ENCODE results near the gene ARID3C. TPM values are rescaled to one million over a fixed set of nuclear protein-coding genes. Genes with fewer than 3 reads are reported as not detected.

The ARID3C gene
- total RNA-seq, 2 experiments from 2014 or later = 0.29 to 0.37 TPM

DNA sequence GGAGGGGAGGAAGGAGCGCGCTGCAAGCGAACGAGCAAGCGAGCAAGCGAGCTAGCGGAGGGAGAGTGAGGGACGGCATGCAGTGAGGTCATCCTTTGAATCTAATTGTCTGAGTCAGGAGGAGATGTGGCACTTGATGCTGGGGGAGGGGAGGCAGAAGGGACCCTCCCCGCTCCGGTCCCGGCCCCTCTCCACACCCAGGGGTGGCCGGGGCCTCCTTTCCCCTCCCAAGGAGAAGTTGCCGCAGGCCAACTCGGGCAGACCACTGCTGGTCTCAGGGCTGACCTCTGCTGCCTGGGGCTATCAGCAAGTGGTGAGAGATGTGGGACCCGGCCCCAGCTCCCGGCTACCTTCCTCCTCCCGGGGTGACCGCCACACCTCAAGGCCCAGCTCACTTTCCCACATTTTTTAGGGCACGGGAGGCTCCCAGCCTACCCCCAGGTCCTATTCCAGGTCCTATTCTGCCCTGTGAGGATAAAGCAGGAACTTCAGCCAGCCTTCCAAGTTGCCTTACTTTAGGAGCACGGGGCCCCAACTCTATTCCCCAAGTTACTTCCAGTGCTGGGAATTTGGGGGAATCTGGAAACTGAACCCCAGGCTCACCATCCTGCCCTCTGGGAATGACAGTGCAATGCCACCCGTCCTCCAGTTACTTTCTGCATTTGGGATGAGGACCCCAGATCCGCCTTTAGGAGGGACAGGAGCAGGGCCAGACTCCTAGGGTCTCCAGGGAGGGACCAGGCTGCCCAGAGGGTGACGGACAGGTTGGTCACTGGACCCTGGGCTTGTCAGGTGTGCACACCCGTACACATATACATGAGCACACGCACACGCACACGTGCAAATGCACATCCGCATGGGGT lies 50.4 kb downstream of the ARID3C start:
- peaks cover 60% of the 10 kb centered on the region for H3K27me3 Mint-ChIP-seq (ENCODE audit: low read depth)
- no peaks in the 10 kb centered on the region for H3K36me3 Mint-ChIP-seq (ENCODE audit: low read depth)
- intact Hi-C loops (cut with micrococcal nuclease) = no loop called here
- CTCF ChIA-PET = interaction anchor here (4.0 kb wide), 1 partner anchor 13 kb away, joined by 20 read pairs; no protein-coding TSS in a partner anchor
- DNase-seq = peak; percentile 40
- H3K9me3 Mint-ChIP-seq = no peaks in the 10 kb centered on the region
- no peak overlapping the region for H3K27ac Mint-ChIP-seq
- H3K4me1 Mint-ChIP-seq (ENCODE audit: low read depth) = peaks cover 8% of the 10 kb centered on the region
- no peak overlapping the region for H3K4me3 Mint-ChIP-seq

- Mint-ChIP-seq H3K4me3 (no peak overlapping the region), H3K27ac (no peak overlapping the region), H3K4me1 (ENCODE audit: low read depth) (peaks cover 8% of the 10 kb centered on the region), H3K9me3 (no peaks in the 10 kb centered on the region), H3K36me3 (ENCODE audit: low read depth) (no peaks in the 10 kb centered on the region), H3K27me3 (ENCODE audit: low read depth) (peaks cover 59% of the 10 kb centered on the region)
- no peak for DNase-seq
- CTCF ChIA-PET = interaction anchor here (1.1 to 4.0 kb wide), 2 partner anchors 14 to 174 kb away, joined by 3 to 20 read pairs; no protein-coding TSS in a partner anchor
- intact Hi-C loops (cut with micrococcal nuclease) = no loop called here
These were observed 51.2 kb downstream of the ARID3C start for GRCh38 chr9:34577400-34578240.

- intact Hi-C loops (cut with micrococcal nuclease) = no loop called here
- peaks cover 56% of the 10 kb centered on the region for H3K27me3 Mint-ChIP-seq (ENCODE audit: low read depth)
- no peaks in the 10 kb centered on the region for H3K36me3 Mint-ChIP-seq (ENCODE audit: low read depth)
- DNase-seq = no peak
- no peaks in the 10 kb centered on the region for H3K9me3 Mint-ChIP-seq
- CTCF ChIA-PET = interaction anchor here (1.1 to 4.0 kb wide), 2 partner anchors 15 to 173 kb away, joined by 3 to 20 read pairs; no protein-coding TSS in a partner anchor
- peaks cover 8% of the 10 kb centered on the region for H3K4me1 Mint-ChIP-seq (ENCODE audit: low read depth)
- H3K27ac Mint-ChIP-seq = no peak overlapping the region
- no peak overlapping the region for H3K4me3 Mint-ChIP-seq
These were observed 52.1 kb downstream of the ARID3C start for GRCh38 chr9:34576597-34577399.

DNA sequence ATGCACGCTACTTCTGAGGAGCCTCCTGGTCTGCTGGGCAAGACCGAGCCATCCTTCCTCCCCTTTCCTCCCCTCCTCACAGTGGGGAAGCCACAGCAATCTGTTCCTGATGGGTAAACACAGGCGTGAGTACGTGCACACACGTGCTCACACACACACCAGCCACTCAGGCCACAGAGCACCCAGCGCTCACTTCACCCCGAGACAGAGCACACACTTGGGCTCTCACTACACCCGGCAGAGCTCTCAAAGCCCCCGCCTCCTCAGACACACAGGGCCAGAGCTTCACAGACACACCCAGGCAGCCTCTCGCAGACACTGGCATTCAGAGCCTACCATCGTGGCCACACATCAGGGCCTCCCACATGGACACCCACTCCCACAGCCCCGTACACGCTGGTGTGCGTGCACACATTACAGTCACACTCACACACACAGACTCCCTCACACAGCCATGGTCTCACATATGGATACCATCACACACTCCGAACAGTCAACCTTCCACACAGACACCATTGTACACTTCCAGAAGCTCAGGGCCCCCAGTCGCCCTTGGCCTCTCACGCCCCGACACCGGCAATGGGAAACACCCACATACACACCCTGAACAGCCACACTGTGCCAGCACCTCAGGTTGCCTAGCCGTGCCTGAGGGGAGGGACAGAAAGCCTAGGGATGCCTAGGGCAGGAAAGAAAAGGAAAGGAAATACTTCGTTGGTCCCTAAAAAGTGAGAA lies 52.8 kb downstream of the ARID3C start:
- Mint-ChIP-seq H3K27ac (no peak overlapping the region), H3K36me3 (ENCODE audit: low read depth) (no peaks in the 10 kb centered on the region), H3K9me3 (no peaks in the 10 kb centered on the region), H3K27me3 (ENCODE audit: low read depth) (peaks cover 50% of the 10 kb centered on the region), H3K4me1 (ENCODE audit: low read depth) (peaks cover 8% of the 10 kb centered on the region), H3K4me3 (no peak overlapping the region)
- CTCF ChIA-PET = interaction anchor here (1.1 kb wide), 1 partner anchor 172 kb away, joined by 3 read pairs; no protein-coding TSS in a partner anchor
- intact Hi-C loops (cut with micrococcal nuclease) = no loop called here
- no peak for DNase-seq

- Mint-ChIP-seq H3K36me3 (ENCODE audit: low read depth) (no peaks in the 10 kb centered on the region), H3K9me3 (no peaks in the 10 kb centered on the region), H3K27ac (no peak overlapping the region), H3K4me1 (ENCODE audit: low read depth) (peaks cover 8% of the 10 kb centered on the region), H3K27me3 (ENCODE audit: low read depth) (peaks cover 42% of the 10 kb centered on the region), H3K4me3 (no peak overlapping the region)
- no peak for DNase-seq
- CTCF ChIA-PET = no interaction called here
- intact Hi-C loops (cut with micrococcal nuclease) = no loop called here
These were observed 53.6 kb downstream of the ARID3C start for GRCh38 chr9:34575241-34575640.

- intact Hi-C loops (cut with micrococcal nuclease) = no loop called here
- no peaks in the 10 kb centered on the region for H3K36me3 Mint-ChIP-seq (ENCODE audit: low read depth)
- H3K4me1 Mint-ChIP-seq (ENCODE audit: low read depth) = peaks cover 8% of the 10 kb centered on the region
- H3K9me3 Mint-ChIP-seq = no peaks in the 10 kb centered on the region
- CTCF ChIA-PET = no interaction called here
- DNase-seq = no peak
- no peak overlapping the region for H3K27ac Mint-ChIP-seq
- no peak overlapping the region for H3K4me3 Mint-ChIP-seq
- H3K27me3 Mint-ChIP-seq (ENCODE audit: low read depth) = peaks cover 36% of the 10 kb centered on the region
These were observed 54.3 kb downstream of the ARID3C start for GRCh38 chr9:34574571-34574970.

- Mint-ChIP-seq H3K4me3 (no peak overlapping the region), H3K27ac (no peak overlapping the region), H3K36me3 (ENCODE audit: low read depth) (no peaks in the 10 kb centered on the region), H3K27me3 (ENCODE audit: low read depth) (peaks cover 30% of the 10 kb centered on the region), H3K4me1 (ENCODE audit: low read depth) (peaks cover 8% of the 10 kb centered on the region), H3K9me3 (no peaks in the 10 kb centered on the region)
- CTCF ChIA-PET = no interaction called here
- intact Hi-C loops (cut with micrococcal nuclease) = no loop called here
- no peak for DNase-seq
These were observed 55.1 kb downstream of the ARID3C start for GRCh38 chr9:34573599-34574325.

GRCh38 chr9:34572628-34573027 lies 56.2 kb downstream of the ARID3C start:
- Mint-ChIP-seq H3K9me3 (no peaks in the 10 kb centered on the region), H3K4me1 (ENCODE audit: low read depth) (peaks cover 7% of the 10 kb centered on the region), H3K27ac (no peak overlapping the region), H3K36me3 (ENCODE audit: low read depth) (no peaks in the 10 kb centered on the region), H3K27me3 (ENCODE audit: low read depth) (peaks cover 24% of the 10 kb centered on the region), H3K4me3 (no peak overlapping the region)
- intact Hi-C loops (cut with micrococcal nuclease) = no loop called here
- CTCF ChIA-PET = no interaction called here
- DNase-seq = no peak

DNA sequence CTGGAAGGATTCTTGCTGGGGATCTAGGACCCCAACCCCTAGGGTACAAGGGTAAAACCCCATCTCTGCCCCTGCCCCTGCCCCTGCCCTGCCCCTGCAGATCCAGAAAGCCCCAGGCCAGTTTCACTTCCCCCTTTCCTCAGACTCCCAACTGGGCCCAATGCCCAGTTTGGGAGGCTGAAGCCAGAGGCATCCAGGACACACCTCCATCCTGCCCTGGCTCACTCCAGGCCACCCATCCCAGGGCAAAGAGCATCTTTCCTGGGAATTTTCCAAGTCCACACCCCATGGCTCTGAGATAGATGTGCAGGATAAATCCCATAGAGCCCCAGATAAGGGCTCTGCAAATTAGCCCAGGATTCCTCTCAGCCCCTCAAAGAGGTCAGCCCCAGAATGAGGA lies 56.8 kb downstream of the ARID3C start:
- Mint-ChIP-seq H3K36me3 (ENCODE audit: low read depth) (no peaks in the 10 kb centered on the region), H3K9me3 (no peaks in the 10 kb centered on the region), H3K4me3 (no peak overlapping the region), H3K27me3 (ENCODE audit: low read depth) (peaks cover 19% of the 10 kb centered on the region), H3K4me1 (ENCODE audit: low read depth) (peaks cover 2% of the 10 kb centered on the region), H3K27ac (no peak overlapping the region)
- DNase-seq = no peak
- CTCF ChIA-PET = no interaction called here
- intact Hi-C loops (cut with micrococcal nuclease) = no loop called here

DNA sequence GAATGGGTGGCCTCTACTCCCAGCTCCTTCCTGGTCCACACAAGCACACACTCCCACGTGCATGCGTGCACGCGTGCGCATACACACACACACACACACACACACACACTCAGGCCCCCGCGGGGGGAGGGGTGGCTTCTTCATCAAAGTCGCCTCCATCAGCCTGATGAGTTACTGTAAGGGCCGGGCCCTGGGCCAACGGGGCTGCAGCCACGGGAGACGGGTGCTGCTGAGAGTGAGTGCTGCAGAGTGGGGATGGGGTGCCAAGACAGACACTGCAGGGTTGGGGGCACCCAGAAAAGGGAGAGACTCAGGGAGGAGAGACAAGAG lies 57.4 kb downstream of the ARID3C start:
- Mint-ChIP-seq H3K36me3 (ENCODE audit: low read depth) (no peaks in the 10 kb centered on the region), H3K27ac (no peak overlapping the region), H3K9me3 (no peaks in the 10 kb centered on the region), H3K4me1 (ENCODE audit: low read depth) (no peaks in the 10 kb centered on the region), H3K4me3 (no peak overlapping the region), H3K27me3 (ENCODE audit: low read depth) (peaks cover 13% of the 10 kb centered on the region)
- CTCF ChIA-PET = no interaction called here
- intact Hi-C loops (cut with micrococcal nuclease) = no loop called here
- DNase-seq = no peak
